Measurements from ENCODE around the gene AATK. TPM values are rescaled to one million over a fixed set of nuclear protein-coding genes. Genes with fewer than 3 reads are reported as not detected.
A peak's percentile ranks its signal among the peaks of the same experiment; 100 is the strongest.

AATK gene
- total and polyA plus RNA-seq, 2 of the 13 experiments (the other 11 are each of a cell fraction or from before 2014, with no cell fraction given): 2.9 to 8.4 TPM

GRCh38 chr17:81138500-81138899, 27.5 kb downstream of the AATK start (continued):
- 0 out of 2 replicates have a peak, but pooled peaks have one; percentile 11 for TF ChIP-seq DNMT1 (CRISPR knock-in tag; IDR thresholded peaks at IDR 0.05)

- Histone ChIP-seq H3K4me2 (ENCODE audit: low read depth, low read length) (no peak overlapping the region), H2AFZ (ENCODE audit: low read length) (no peak overlapping the region), H3K79me2 (ENCODE audit: insufficient read depth, low read length) (no peaks in the 10 kb centered on the region), H3K9me3 (ENCODE audit: low read length) (no peaks in the 10 kb centered on the region), H3K4me3 (replicated peaks in 1 of 3; ENCODE audit: insufficient read depth in 1 of 3, low read depth in 2 of 3, low read length in 3 of 3) (no peak overlapping the region), H3K27me3 (ENCODE audit: control insufficient read depth in 1 of 2, insufficient read depth in 2 of 2, low read length in 2 of 2) (no peaks in the 10 kb centered on the region), H4K20me1 (ENCODE audit: insufficient read depth, low read length) (no peaks in the 10 kb centered on the region), H3K36me3 (replicated peaks in 1 of 2; ENCODE audit: control insufficient read depth in 1 of 2, insufficient read depth in 2 of 2, low read length in 2 of 2) (no peaks in the 10 kb centered on the region), H3K27ac (ENCODE audit: extremely low read length, insufficient read depth, low read length) (no peak overlapping the region), H3K9ac (ENCODE audit: insufficient read depth, low read depth, low read length) (no peak overlapping the region), H3K4me1 (ENCODE audit: insufficient read depth, low read length) (peaks cover 35% of the 10 kb centered on the region)
- no TSS peak for BruUV-seq (replicated peaks)
- POLR2A ChIA-PET: no interaction called here
- intact Hi-C loops (cut with micrococcal nuclease; ENCODE audit: unreplicated experiment): no loop called here
- CTCF ChIA-PET (ENCODE audit: low intra/inter-chr PET ratio, low total read pairs): no interaction called here
- WGBS (ENCODE audit: low lambda C conversion rate): 83% methylated on average over 15 of the region's 15 CpGs
- ATAC-seq: no peak
- in situ Hi-C loops (cut with HindIII; ENCODE audit: extremely low pct_ligation_motif_present, low pct_unique_long_range_greater_than_20kb): no loop called here
- no peak for FAIRE-seq
- no peak for DNase-seq (ENCODE audit: low spot score)
- TF ChIP-seq ZBTB2 (CRISPR knock-in tag; IDR thresholded peaks at IDR 0.05; ENCODE audit: low read depth) (no peak), THAP11 (CRISPR knock-in tag; IDR thresholded peaks at IDR 0.05) (no peak), NKX3-1 (CRISPR knock-in tag; IDR thresholded peaks at IDR 0.05) (no peak), ZMYM3 (CRISPR knock-in tag; IDR thresholded peaks at IDR 0.05) (0 out of 2 replicates have a peak, but pooled peaks have one; percentile 2), AGO1 (IDR thresholded peaks at IDR 0.05; ENCODE audit: low read depth, low read length, poor library complexity, severe bottlenecking) (peak; percentile 53), NPAS2 (CRISPR knock-in tag; IDR thresholded peaks at IDR 0.05; ENCODE audit: borderline replicate concordance) (no peak), BORCS8-MEF2B (CRISPR knock-in tag; IDR thresholded peaks at IDR 0.05) (no peak), ZNF546 (CRISPR knock-in tag; conservative IDR thresholded peaks at IDR 0.05) (no peak), ZBTB33 (CRISPR knock-in tag; IDR thresholded peaks at IDR 0.05) (no peak), TRIM22 (IDR thresholded peaks at IDR 0.05) (no peak), THAP9 (CRISPR knock-in tag; IDR thresholded peaks at IDR 0.05; ENCODE audit: borderline replicate concordance) (no peak), RORA (CRISPR knock-in tag; IDR thresholded peaks at IDR 0.05) (no peak), KAT8 (CRISPR knock-in tag; IDR thresholded peaks at IDR 0.05) (no peak)
These were observed 27.9 kb downstream of the AATK start for GRCh38 chr17:81138083-81138482.

All from HepG2 (cell line).